Inflammatory macrophage (primary cell): ENCODE measurements around the gene TAS2R5.
A peak's percentile ranks its signal among the peaks of the same experiment; 100 is the strongest.
"Not testable (repeated sequence)": the region's sequence is repeated elsewhere in the genome, so short reads cannot be mapped to it uniquely, and the experiment has no call there.

Experiments
- DNase-seq, 2 donors: peaks; one replicate each; pipeline ENCODE4 v3.0.0-alpha.2; 2020 to 2022
- total RNA-seq, 18 experiments: gene quantifications; one replicate each; lab custom pipeline; 2026; ENCODE audit warnings: mixed read lengths in 6 of 18, inconsistent platforms in 2 of 18; lab: John Stamatoyannopoulos, UW

The TAS2R5 gene
- 0 to 0.30 (median 0.06) reads per million in 18 experiments for total RNA-seq

GRCh38 chr7:141789917-141790316 is at the start of gene TAS2R5:
TSS of gene TAS2R5 (plus strand) at chr7:141790217. CDS start at chr7:141790362, 145 bp downstream.
- DNase-seq = no peak

GRCh38 chr7:141742229-141742628 is 47.8 kb upstream of the TAS2R5 start:
- DNase-seq = no peak

- no peak for DNase-seq
These were observed 45.9 kb upstream of the TAS2R5 start for GRCh38 chr7:141744131-141744530.

- DNase-seq = no peak
These were observed 41.6 kb upstream of the TAS2R5 start for GRCh38 chr7:141748396-141748795.

GRCh38 chr7:141751904-141752303 is 38.1 kb upstream of the TAS2R5 start:
- DNase-seq = not testable (repeated sequence)

- DNase-seq = peak in 1 of 2 donors; percentile 3
These were observed 37.4 kb upstream of the TAS2R5 start for GRCh38 chr7:141752634-141753033.

GRCh38 chr7:141754939-141755338 is 35.1 kb upstream of the TAS2R5 start:
- DNase-seq = peak; percentile 17 to 49

- no peak for DNase-seq
These were observed 26.2 kb upstream of the TAS2R5 start, which contains the start of gene TAS2R3 for GRCh38 chr7:141763797-141764196. TSS of gene TAS2R3 (plus strand) at chr7:141764097. CDS start at chr7:141764159, 62 bp downstream.

GRCh38 chr7:141770083-141770583 is 19.9 kb upstream of the TAS2R5 start:
- not testable (repeated sequence) for DNase-seq

GRCh38 chr7:141776374-141776773 is 13.6 kb upstream of the TAS2R5 start, which contains the start of gene TAS2R4:
TSS of gene TAS2R4 (plus strand) at chr7:141776674. CDS start at chr7:141778489, 1,815 bp downstream.
- DNase-seq = no peak

- peak; percentile 48 to 55 for DNase-seq
These were observed 4.1 kb upstream of the TAS2R5 start for GRCh38 chr7:141785706-141786552.

- no peak for DNase-seq
These were observed 1.7 kb upstream of the TAS2R5 start for GRCh38 chr7:141788296-141788695.

- DNase-seq = no peak
These were observed 2.5 kb downstream of the TAS2R5 start for GRCh38 chr7:141792526-141792925.

- DNase-seq = no peak
These were observed 30.1 kb downstream of the TAS2R5 start for GRCh38 chr7:141820067-141820466.

- DNase-seq = not testable (repeated sequence)
These were observed 32.4 kb downstream of the TAS2R5 start for GRCh38 chr7:141822432-141822831.

- DNase-seq = no peak
These were observed 47.7 kb downstream of the TAS2R5 start for GRCh38 chr7:141837683-141838082.

- DNase-seq = no peak
These were observed 48.6 kb downstream of the TAS2R5 start for GRCh38 chr7:141838581-141838980.

GRCh38 chr7:141839256-141839655 is 49.2 kb downstream of the TAS2R5 start:
- no peak for DNase-seq

- no peak for DNase-seq
These were observed 50.7 kb downstream of the TAS2R5 start for GRCh38 chr7:141840708-141841107.
